GM12892 (cell line): ENCODE measurements around the gene FTO.

Experiments used
- POLR2A ChIP-seq: IDR thresholded peaks from 2 replicates; pipeline ENCODE4 v1.6.1; 2011; ENCODE audit warnings: low read depth, low read length, control low read depth
- POLR2AphosphoS5 ChIP-seq: IDR thresholded peaks from 2 replicates; pipeline ENCODE4 v1.6.1; 2011; ENCODE audit warnings: low read depth, low read length, control low read depth
- TAF1 ChIP-seq: IDR thresholded peaks from 2 replicates; pipeline ENCODE4 v1.6.1; 2011; ENCODE audit warnings: low read depth, mild to moderate bottlenecking, control low read depth, low read length, borderline replicate concordance

GRCh38 chr16:53737552-53737951 lies 33.6 kb downstream of the FTO start:
- TF ChIP-seq POLR2A (no peak), TAF1 (no peak), POLR2AphosphoS5 (no peak)
